Smooth muscle cell (in vitro differentiated cells): Measurements from ENCODE around the gene ATOSB. TPM values are rescaled to one million over a fixed set of nuclear protein-coding genes. Genes with fewer than 3 reads are reported as not detected.
A peak's percentile ranks its signal among the peaks of the same experiment; 100 is the strongest.

Source experiments
- DNase-seq: peaks from one replicate; lab custom pipeline; 2025; ENCODE audit not compliant: unreplicated experiment; lab: John Stamatoyannopoulos, UW
- H2AFZ ChIP-seq: fragments of 200-600 bp; sonication (generic); 2 replicates; pipeline ENCODE4 v1.6.0; 2016; ENCODE audit warnings: antibody characterized with exemption, low read depth, mild to moderate bottlenecking
- H3F3A ChIP-seq: fragments of 200-600 bp; sonication (generic); 2 replicates; pipeline ENCODE4 v1.6.0; 2017; ENCODE audit warnings: antibody characterized with exemption, low read depth
- H3K27ac ChIP-seq: fragments of 200-600 bp; sonication (generic); 2 replicates; pipeline ENCODE4 v1.5.1; 2016; ENCODE audit warnings: low read depth, mild to moderate bottlenecking
- H3K27me3 ChIP-seq: fragments of 200-600 bp; sonication (generic); 2 replicates; pipeline ENCODE4 v1.6.1; 2016; ENCODE audit warnings: low read depth, mild to moderate bottlenecking
- H3K36me3 ChIP-seq: fragments of 200-600 bp; sonication (generic); 2 replicates; pipeline ENCODE4 v1.5.1; 2016; ENCODE audit warnings: low read depth
- H3K4me1 ChIP-seq: fragments of 200-600 bp; sonication (generic); 2 replicates; pipeline ENCODE4 v1.5.1; 2016; ENCODE audit warnings: low read depth
- H3K4me2 ChIP-seq: fragments of 200-600 bp; sonication (generic); 2 replicates; pipeline ENCODE4 v1.6.0; 2016; ENCODE audit warnings: mild to moderate bottlenecking
- H3K4me3 ChIP-seq: fragments of 200-600 bp; sonication (generic); 2 replicates; pipeline ENCODE4 v1.5.1; 2016; ENCODE audit warnings: mild to moderate bottlenecking
- H3K79me2 ChIP-seq: fragments of 200-600 bp; sonication (generic); 2 replicates; pipeline ENCODE4 v1.6.0; 2016; ENCODE audit warnings: low read depth, mild to moderate bottlenecking
- H3K9ac ChIP-seq: fragments of 200-600 bp; sonication (generic); 2 replicates; pipeline ENCODE4 v1.6.0; 2016; ENCODE audit warnings: low read depth
- H3K9me3 ChIP-seq: fragments of 200-600 bp; sonication (generic); replicated peaks from 2 replicates; pipeline ENCODE4 v1.5.1; 2016; ENCODE audit warnings: low read depth
- H4K20me1 ChIP-seq: fragments of 200-600 bp; sonication (generic); 2 replicates; pipeline ENCODE4 v1.6.0; 2016; ENCODE audit warnings: low read depth
- WGBS: methylation state at CpG from one replicate; pipeline ENCODE4 v1.1.7; 2016; ENCODE audit warnings: low lambda C conversion rate; 5-methylcytosine and 5-hydroxymethylcytosine counted together
- polyA plus RNA-seq: library from polyadenylated mRNA; unstranded; fragments of >200 nt; fragmentation: Nextera tagmentation; extraction: Ambion mirVana; gene quantifications from 2 replicates; pipeline ENCODE4 v1.2.1, GENCODE V29; 2016
- total RNA-seq: library from RNA; depleted of rRNA; stranded (reverse); fragments of >200 nt; gene quantifications from 2 replicates; pipeline ENCODE4 v1.2.3, GENCODE V29; 2014
- TF ChIP-seq, protein P1 (sequence below): fragments of 200-600 bp; sonication (generic); IDR thresholded peaks from 2 replicates; pipeline ENCODE4 v1.5.1; 2017; ENCODE audit warnings: borderline replicate concordance, mild to moderate bottlenecking, antibody characterized with exemption; ENCODE audit not compliant: insufficient read depth, poor library complexity, severe bottlenecking

Gene ATOSB
- total and polyA plus RNA-seq, 2 experiments from 2014 or later = 30.2 to 39.9 TPM

DNA sequence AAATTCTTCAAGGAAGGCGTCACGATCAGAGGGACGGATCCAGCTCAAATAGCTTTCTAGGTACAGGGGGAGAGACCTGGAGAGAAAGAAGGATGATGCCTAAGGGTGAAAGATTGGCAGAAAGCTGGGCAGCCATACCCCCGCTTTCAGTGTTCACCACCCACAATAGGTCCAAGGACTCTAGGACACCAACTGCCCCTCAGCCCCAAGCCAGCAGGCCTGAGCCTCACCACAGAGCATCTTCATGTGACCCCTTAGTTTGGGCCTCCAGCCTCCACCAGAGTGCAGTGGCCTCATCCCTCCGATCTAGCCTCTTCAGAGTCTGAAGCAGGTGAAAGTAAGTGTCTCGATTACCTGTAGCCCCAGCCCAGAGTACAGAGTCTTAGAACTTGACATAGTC is 41.5 kb downstream of the ATOSB start:
- H3K79me2 ChIP-seq = peaks cover 53% of the 10 kb centered on the region
- TF ChIP-seq, protein P1, sequence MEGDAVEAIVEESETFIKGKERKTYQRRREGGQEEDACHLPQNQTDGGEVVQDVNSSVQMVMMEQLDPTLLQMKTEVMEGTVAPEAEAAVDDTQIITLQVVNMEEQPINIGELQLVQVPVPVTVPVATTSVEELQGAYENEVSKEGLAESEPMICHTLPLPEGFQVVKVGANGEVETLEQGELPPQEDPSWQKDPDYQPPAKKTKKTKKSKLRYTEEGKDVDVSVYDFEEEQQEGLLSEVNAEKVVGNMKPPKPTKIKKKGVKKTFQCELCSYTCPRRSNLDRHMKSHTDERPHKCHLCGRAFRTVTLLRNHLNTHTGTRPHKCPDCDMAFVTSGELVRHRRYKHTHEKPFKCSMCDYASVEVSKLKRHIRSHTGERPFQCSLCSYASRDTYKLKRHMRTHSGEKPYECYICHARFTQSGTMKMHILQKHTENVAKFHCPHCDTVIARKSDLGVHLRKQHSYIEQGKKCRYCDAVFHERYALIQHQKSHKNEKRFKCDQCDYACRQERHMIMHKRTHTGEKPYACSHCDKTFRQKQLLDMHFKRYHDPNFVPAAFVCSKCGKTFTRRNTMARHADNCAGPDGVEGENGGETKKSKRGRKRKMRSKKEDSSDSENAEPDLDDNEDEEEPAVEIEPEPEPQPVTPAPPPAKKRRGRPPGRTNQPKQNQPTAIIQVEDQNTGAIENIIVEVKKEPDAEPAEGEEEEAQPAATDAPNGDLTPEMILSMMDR = no peak

GRCh38 chr9:35073279-35073612 is 42.4 kb downstream of the ATOSB start:
- TF ChIP-seq, protein P1 = no peak
- peak overlapping the region; percentile 46 for H3K9ac ChIP-seq
- 96% methylated on average over 2 of the region's 2 CpGs for WGBS
- H3F3A ChIP-seq = peaks cover 6% of the 10 kb centered on the region
- H3K4me3 ChIP-seq = peak overlapping the region; percentile 19
- peaks cover 4% of the 10 kb centered on the region for H3K27me3 ChIP-seq
- peak overlapping the region; percentile 100 for H3K27ac ChIP-seq
- DNase-seq = no peak
- H3K36me3 ChIP-seq = no peaks in the 10 kb centered on the region
- H3K79me2 ChIP-seq = peaks cover 54% of the 10 kb centered on the region
- peaks cover 25% of the 10 kb centered on the region for H3K4me1 ChIP-seq
- peaks cover 41% of the 10 kb centered on the region for H4K20me1 ChIP-seq
- H3K9me3 ChIP-seq = no peaks in the 10 kb centered on the region
- H3K4me2 ChIP-seq = peak overlapping the region; percentile 77
- H2AFZ ChIP-seq = no peak overlapping the region

More for the DNA sequence above, 41.5 kb downstream of the ATOSB start:
- Histone ChIP-seq H3K4me1 (peaks cover 32% of the 10 kb centered on the region), H3K36me3 (no peaks in the 10 kb centered on the region), H2AFZ (no peak overlapping the region), H3K27ac (no peak overlapping the region), H3K27me3 (peaks cover 4% of the 10 kb centered on the region), H3F3A (peaks cover 6% of the 10 kb centered on the region), H3K4me3 (no peak overlapping the region), H3K9me3 (no peaks in the 10 kb centered on the region), H4K20me1 (peaks cover 32% of the 10 kb centered on the region), H3K9ac (no peak overlapping the region), H3K4me2 (no peak overlapping the region)
- no peak for DNase-seq
- 99% methylated on average over 6 of the region's 6 CpGs for WGBS

DNA sequence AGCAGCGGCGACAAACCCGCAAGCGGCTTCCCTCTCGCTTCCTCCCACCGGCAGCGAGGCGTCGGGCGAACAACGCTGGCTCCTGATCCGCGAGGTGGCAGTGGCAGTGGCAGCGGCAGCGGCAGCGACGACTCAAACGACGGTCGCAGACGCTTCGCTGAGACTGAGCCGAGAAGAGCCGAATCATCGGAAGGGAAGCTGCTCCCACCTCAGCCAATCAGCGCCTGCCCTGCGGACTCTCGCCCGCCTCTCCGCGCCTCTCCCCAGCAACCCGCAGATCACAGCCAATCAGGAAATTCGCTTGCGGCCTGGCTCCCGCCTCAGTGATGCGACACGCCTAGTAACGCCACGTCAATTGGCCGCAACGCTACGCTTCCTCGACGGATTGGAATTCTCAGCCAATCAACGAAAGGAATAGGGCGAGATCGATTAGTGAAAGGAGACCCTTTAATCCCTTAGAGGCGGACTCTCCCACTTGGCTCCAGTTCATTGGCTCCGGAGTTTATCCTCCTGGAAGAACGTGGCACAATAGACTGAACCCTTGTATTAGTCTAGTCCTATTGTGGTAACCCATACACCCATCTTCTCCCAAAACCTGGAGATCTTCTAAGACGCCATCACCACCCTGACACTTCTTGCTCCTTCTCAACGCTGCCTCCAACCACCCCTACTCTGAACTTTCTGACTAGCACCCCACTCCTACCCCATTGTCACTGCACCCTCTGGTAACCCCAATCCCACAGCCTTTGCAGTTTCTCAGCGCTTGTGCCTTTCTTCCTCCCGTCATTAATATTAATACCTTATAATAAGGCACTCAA is 43.0 kb downstream of the ATOSB start, which contains the start of gene VCP:
TSS of gene VCP (minus strand) at position 165 of the 818 bp plus-strand sequence. CDS start 272 bp downstream, outside the sequence.
- Histone ChIP-seq H3K27ac (peak within 1 kb of the TSS; percentile 100), H2AFZ (peak within 1 kb of the TSS; percentile 70), H3K4me2 (peak within 1 kb of the TSS; percentile 94), H3K79me2 (peaks cover 54% of the 10 kb centered on the region), H3K4me3 (peak within 1 kb of the TSS; percentile 100), H3K27me3 (peaks cover 4% of the 10 kb centered on the region), H4K20me1 (peaks cover 47% of the 10 kb centered on the region), H3K9me3 (no peaks in the 10 kb centered on the region), H3K4me1 (peaks cover 22% of the 10 kb centered on the region), H3F3A (peaks cover 6% of the 10 kb centered on the region), H3K36me3 (no peaks in the 10 kb centered on the region), H3K9ac (peak within 1 kb of the TSS; percentile 100)
- TF ChIP-seq, protein P1 = no peak
- 5% methylated on average over 54 of the region's 54 CpGs for WGBS
- peak; percentile 81 for DNase-seq
